WTC11 (cell line): ENCODE measurements around the gene ADAMTS2.

Experiments used
- CBFB ChIP-seq: sonication (generic); formaldehyde crosslinking; IDR thresholded peaks from 2 replicates; pipeline ENCODE4 v1.8.1; 2022; ENCODE audit warnings: mild to moderate bottlenecking, low read depth, missing genetic modification reagents
- CTCF ChIP-seq: fragments of 200-600 bp; IDR thresholded peaks from 2 replicates; pipeline ENCODE4 v1.8.0; 2022; ENCODE audit warnings: antibody characterized with exemption
- E2F5 ChIP-seq: sonication (generic); formaldehyde crosslinking; IDR thresholded peaks from 2 replicates; pipeline ENCODE4 v1.8.1; 2022; ENCODE audit warnings: mild to moderate bottlenecking, moderate library complexity, missing genetic modification reagents
- ELF4 ChIP-seq: sonication (generic); formaldehyde crosslinking; IDR thresholded peaks from 2 replicates; pipeline ENCODE4 v1.8.1; 2022; ENCODE audit warnings: low read depth, mild to moderate bottlenecking, moderate library complexity, missing genetic modification reagents
- ETV6 ChIP-seq: sonication (generic); formaldehyde crosslinking; IDR thresholded peaks from 2 replicates; pipeline ENCODE4 v1.8.1; 2022; ENCODE audit warnings: mild to moderate bottlenecking, missing genetic modification reagents
- FOXJ3 ChIP-seq: sonication (generic); formaldehyde crosslinking; IDR thresholded peaks from 2 replicates; pipeline ENCODE4 v1.9.0; 2021; ENCODE audit warnings: missing genetic modification reagents, mild to moderate bottlenecking, borderline replicate concordance
- IRF2 ChIP-seq: sonication (generic); formaldehyde crosslinking; IDR thresholded peaks from 2 replicates; pipeline ENCODE4 v1.8.0; 2022; ENCODE audit warnings: low read depth, missing genetic modification reagents, borderline replicate concordance
- MAX ChIP-seq: sonication (generic); formaldehyde crosslinking; IDR thresholded peaks from 2 replicates; pipeline ENCODE4 v1.8.0; 2022; ENCODE audit warnings: mild to moderate bottlenecking, missing genetic modification reagents
- USF2 ChIP-seq: sonication (generic); formaldehyde crosslinking; IDR thresholded peaks from 2 replicates; pipeline ENCODE4 v1.8.1; 2023; ENCODE audit warnings: mild to moderate bottlenecking, missing genetic modification reagents, moderate library complexity
- ZBTB21 ChIP-seq: sonication (generic); formaldehyde crosslinking; IDR thresholded peaks from 2 replicates; pipeline ENCODE4 v1.8.1; 2023; ENCODE audit warnings: mild to moderate bottlenecking, missing genetic modification reagents, borderline replicate concordance
- ZNF138 ChIP-seq: sonication (generic); formaldehyde crosslinking; conservative IDR thresholded peaks from 2 replicates; pipeline ENCODE4 v1.8.1; 2022; ENCODE audit warnings: mild to moderate bottlenecking, moderate library complexity, missing genetic modification reagents
- ZNF232 ChIP-seq: sonication (generic); formaldehyde crosslinking; IDR thresholded peaks from 2 replicates; pipeline ENCODE4 v1.8.0; 2022; ENCODE audit warnings: mild to moderate bottlenecking, missing genetic modification reagents
- ZNF416 ChIP-seq: fragments of 250-450 bp; sonication (Bioruptor Pico); IDR thresholded peaks from 2 replicates; pipeline ENCODE4 v1.9.0; 2021; ENCODE audit warnings: mild to moderate bottlenecking, inconsistent platforms
- ZNF512 ChIP-seq: sonication (generic); formaldehyde crosslinking; IDR thresholded peaks from 2 replicates; pipeline ENCODE4 v1.8.1; 2022; ENCODE audit warnings: missing genetic modification reagents, borderline replicate concordance

- TF ChIP-seq CTCF (no peak), ZNF512 (no peak), ZNF138 (no peak), E2F5 (no peak), USF2 (CRISPR knock-in tag) (no peak), MAX (CRISPR knock-in tag) (no peak), ZNF416 (CRISPR knock-in tag) (no peak), ELF4 (CRISPR knock-in tag) (no peak), ZBTB21 (no peak), ZNF232 (no peak), ETV6 (peak; percentile 68; the same call in 1 of the 2 replicates), IRF2 (CRISPR knock-in tag) (no peak), FOXJ3 (no peak), CBFB (CRISPR knock-in tag) (no peak)
Measured at GRCh38 chr5:179246227-179246626, 99.0 kb downstream of the ADAMTS2 start.
